Activated CD8-positive, alpha-beta T cell treated with anti-CD3 and anti-CD28 coated beads, Interleukin-2, amount 10 ng/mL, durations not matched to agents 7 days and 5 days (primary cell): ENCODE data around the gene DALRD3. TPM values are rescaled to one million over a fixed set of nuclear protein-coding genes. Genes with fewer than 3 reads are reported as not detected.

Experiments used
- ATAC-seq: fragments of 150-1000 bp; cut with Tn5 transposase; one replicate; pipeline ENCODE4 v1.10.0; 2021; ENCODE audit warnings: moderate library complexity
- CTCF ChIA-PET: fragments of 350-600 bp; sonication (Branson Sonifier 250); formaldehyde crosslinking; loops from one replicate; lab custom pipeline; 2021; ENCODE audit warnings: antibody characterized with exemption; lab: Charles Lee
- POLR2A ChIA-PET: fragments of 350-600 bp; sonication (Branson Sonifier 250); formaldehyde crosslinking; loops from one replicate; lab custom pipeline; 2021; ENCODE audit warnings: antibody characterized with exemption; lab: Charles Lee
- DNase-seq: peaks from one replicate; pipeline ENCODE4 v3.0.0-alpha.2; 2020
- H3K27ac Mint-ChIP-seq: one replicate; pipeline ENCODE4 v1.8.0; 2021; ENCODE audit warnings: mild to moderate bottlenecking, mixed read lengths
- H3K27me3 Mint-ChIP-seq: one replicate; pipeline ENCODE4 v1.8.0; 2021; ENCODE audit warnings: low read depth, mixed read lengths
- H3K36me3 Mint-ChIP-seq: one replicate; pipeline ENCODE4 v1.8.0; 2021; ENCODE audit warnings: low read depth, mixed read lengths
- H3K4me1 Mint-ChIP-seq: one replicate; pipeline ENCODE4 v1.8.0; 2021; ENCODE audit warnings: low read depth, mixed read lengths
- H3K4me3 Mint-ChIP-seq: one replicate; pipeline ENCODE4 v1.8.0; 2021; ENCODE audit warnings: mild to moderate bottlenecking, mixed read lengths
- H3K9me3 Mint-ChIP-seq: one replicate; pipeline ENCODE4 v1.8.0; 2022; ENCODE audit warnings: mixed read lengths; ENCODE audit not compliant: insufficient read depth
- total RNA-seq, 2 experiments: library from RNA; stranded (reverse); gene quantifications; one replicate each; pipeline ENCODE4 v1.2.3, GENCODE V29; 2021

Gene DALRD3
- total RNA-seq, 2 experiments from 2014 or later, result 24.7 to 25.4 TPM

DNA sequence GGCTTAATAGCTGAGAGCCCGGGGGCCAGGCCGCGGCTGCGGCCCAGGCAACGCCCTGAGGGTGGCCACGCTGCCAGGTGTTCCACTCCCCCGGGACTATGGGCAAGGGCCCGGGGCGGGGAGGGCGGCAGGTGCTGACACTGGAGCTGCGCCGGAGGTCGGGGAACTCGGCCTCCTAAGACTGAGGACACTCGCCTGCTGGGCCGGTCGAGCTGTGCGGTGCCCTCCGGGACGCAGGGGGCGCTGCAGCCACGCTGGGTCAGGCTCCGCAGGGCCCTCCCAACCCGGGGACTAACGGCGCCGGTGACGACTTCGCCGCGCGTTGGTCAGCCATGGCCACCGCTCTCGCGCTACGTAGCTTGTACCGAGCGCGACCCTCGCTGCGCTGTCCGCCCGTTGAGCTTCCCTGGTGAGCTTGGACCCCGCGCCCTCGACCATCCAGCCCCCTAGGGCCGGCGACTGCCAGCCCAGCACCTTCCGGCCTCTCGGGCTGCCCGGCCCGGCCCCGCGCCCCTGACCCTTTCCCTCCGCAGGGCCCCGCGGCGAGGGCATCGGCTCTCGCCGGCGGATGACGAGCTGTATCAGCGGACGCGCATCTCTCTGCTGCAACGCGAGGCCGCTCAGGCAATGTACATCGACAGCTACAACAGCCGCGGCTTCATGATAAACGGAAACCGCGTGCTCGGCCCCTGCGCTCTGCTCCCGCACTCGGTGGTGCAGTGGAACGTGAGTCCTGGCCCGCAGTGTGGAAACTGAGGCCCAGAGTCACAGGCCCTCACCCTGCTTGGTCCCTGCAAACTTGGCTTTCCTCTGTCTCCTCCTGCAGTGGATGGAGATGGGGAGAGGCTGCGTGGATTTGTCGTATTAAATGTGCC is 3.7 kb upstream of the DALRD3 start, which contains the start of gene NDUFAF3:
Gene NDUFAF3, plus strand, starts transcription at position 309 of the 875 bp plus-strand sequence. Its CDS starts 24 bp downstream, at position 333.
- DNase-seq (peak; percentile 94), ATAC-seq (peak; percentile 74)
- Mint-ChIP-seq H3K27ac (peak within 1 kb of the TSS; percentile 99), H3K9me3 (no peaks in the 10 kb centered on the region), H3K36me3 (peaks cover 57% of the 10 kb centered on the region), H3K27me3 (no peaks in the 10 kb centered on the region), H3K4me3 (peak within 1 kb of the TSS; percentile 97), H3K4me1 (peaks cover 61% of the 10 kb centered on the region)
- POLR2A ChIA-PET, result interaction anchor here (0.5 to 8.2 kb wide), 24 partner anchors 10 to 448 kb away, joined by 3 to 160 read pairs (median 4); partner anchors contain the start of genes ARIH2, DAG1, IP6K2 and P4HTM
- CTCF ChIA-PET, result interaction anchor here (0.6 to 19.2 kb wide), 13 partner anchors 10 to 586 kb away, joined by 3 to 319 read pairs (median 5); partner anchors contain the start of genes NICN1, P4HTM, QRICH1 and SLC25A20

DNA sequence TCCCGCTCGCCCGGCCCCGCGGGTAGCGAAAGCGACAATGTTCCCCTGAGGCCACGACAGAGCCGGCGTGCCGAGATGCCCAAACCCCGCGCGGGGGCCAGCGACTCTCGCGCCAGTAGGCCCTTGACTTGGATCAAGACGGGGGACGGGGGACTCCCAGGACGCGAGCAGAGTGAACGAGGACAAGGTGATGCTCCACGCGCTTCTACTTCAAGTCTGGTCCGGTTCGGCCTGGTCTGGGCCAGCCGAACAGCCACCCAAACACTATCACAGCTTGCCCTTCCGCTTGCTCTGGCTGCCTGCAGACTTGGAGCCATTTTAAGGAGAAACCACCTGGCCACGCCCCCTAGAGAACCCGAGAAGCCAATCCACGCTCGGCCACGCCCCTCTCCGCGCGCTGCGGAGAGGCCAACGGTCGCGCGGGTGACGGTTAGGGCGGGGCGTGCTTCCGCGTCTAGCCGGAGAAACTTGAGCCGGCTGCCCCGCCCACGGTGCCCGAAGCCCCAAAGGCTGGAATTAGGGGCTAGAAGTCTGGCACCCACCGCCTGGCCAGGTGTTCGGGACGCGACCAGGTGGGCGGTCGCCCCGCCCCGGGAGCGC is 2.9 kb upstream of the DALRD3 start:
- peaks cover 60% of the 10 kb centered on the region for H3K4me1 Mint-ChIP-seq

DNA sequence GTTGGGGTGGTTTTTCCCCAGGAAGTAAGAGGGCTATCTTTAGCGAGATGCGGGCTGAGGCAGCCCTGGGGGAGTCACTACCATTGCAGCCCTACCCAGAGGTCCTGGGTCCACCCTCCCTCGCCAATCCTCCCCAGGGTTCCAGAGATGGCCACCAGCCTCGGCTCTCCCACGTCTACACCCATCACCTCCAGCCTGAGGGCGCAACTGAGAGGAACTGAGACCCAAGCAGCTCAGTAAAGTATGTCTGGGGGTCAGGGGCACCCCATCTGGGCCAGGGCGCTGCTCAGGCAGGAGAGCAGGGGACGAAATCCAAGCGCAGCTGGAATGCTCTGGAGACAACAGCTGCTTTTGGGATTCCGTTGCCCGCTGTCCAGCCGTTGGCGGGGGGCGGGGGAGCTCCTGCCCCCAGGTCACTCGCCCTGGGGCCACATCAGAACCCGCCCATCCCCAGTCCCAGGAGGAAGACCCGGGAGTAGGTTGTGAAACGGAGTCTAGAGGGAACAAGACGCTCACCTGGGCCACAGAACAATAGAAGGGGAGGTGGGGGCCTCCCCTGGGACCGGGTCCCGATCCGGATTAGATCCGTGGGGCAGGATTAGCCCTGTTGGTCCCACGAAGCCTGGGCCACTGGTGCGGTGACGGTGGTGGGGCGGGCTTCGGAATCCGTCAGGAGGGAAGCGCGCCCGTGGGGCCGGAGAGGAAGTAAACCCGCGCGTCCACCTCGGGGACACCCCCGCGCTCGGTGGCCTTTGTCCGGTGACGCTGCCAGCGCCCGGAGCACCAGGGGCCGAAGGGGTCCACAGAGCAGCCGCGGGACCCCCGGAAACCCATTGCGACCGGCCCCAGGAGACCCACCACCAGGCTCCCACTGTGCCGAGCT is 2.2 kb upstream of the DALRD3 start:
- Mint-ChIP-seq H3K4me3 (peak overlapping the region; percentile 97), H3K4me1 (peaks cover 58% of the 10 kb centered on the region), H3K27me3 (no peaks in the 10 kb centered on the region), H3K9me3 (no peaks in the 10 kb centered on the region), H3K36me3 (peaks cover 54% of the 10 kb centered on the region), H3K27ac (peak overlapping the region; percentile 98)
- CTCF ChIA-PET, result interaction anchor here (1.2 to 19.2 kb wide), 7 partner anchors 8 to 123 kb away, joined by 5 to 319 read pairs (median 22); partner anchors contain the start of genes P4HTM, QRICH1, SLC25A20 and WDR6
- POLR2A ChIA-PET, result interaction anchor here (0.5 to 8.2 kb wide), 20 partner anchors 8 to 554 kb away, joined by 3 to 160 read pairs (median 5); partner anchors contain the start of genes ARIH2, IMPDH2, IP6K2 and P4HTM
- ATAC-seq, result peak; percentile 5
- peak; percentile 52 for DNase-seq

More for the DNA sequence above, 2.9 kb upstream of the DALRD3 start:
- H3K9me3 Mint-ChIP-seq, result no peaks in the 10 kb centered on the region
- ChIA-PET POLR2A (interaction anchor here (0.5 to 8.2 kb wide), 29 partner anchors 8 to 555 kb away, joined by 3 to 160 read pairs (median 4); partner anchors contain the start of genes ARIH2, DAG1, IMPDH2 and IP6K2), CTCF (interaction anchor here (1.0 to 19.2 kb wide), 10 partner anchors 9 to 136 kb away, joined by 3 to 319 read pairs (median 10); partner anchors contain the start of genes P4HTM, QRICH1, SLC25A20 and WDR6)
- peak overlapping the region; percentile 97 for H3K4me3 Mint-ChIP-seq
- H3K27ac Mint-ChIP-seq, result peak overlapping the region; percentile 98
- no peaks in the 10 kb centered on the region for H3K27me3 Mint-ChIP-seq
- ATAC-seq (peak; percentile 65), DNase-seq (peak; percentile 99)
- H3K36me3 Mint-ChIP-seq, result peaks cover 56% of the 10 kb centered on the region

DNA sequence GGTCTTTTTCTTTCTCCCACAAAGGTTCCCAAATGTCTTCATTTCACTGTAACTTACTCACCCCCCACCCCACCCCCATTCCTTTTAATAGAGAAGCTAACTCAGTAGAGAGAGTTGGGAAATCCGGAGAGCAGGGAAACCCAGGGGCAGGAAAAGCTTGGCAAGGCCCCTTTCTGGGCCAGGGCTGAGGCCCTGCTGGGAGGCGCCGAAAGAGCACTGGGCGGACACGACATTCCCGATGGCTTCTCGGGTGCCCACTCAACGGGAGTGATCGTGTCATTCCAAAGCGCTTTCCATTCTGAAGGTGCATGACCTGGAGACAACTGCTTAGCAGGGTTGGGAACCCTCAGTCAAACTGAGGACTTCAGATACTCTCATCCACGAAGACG is 1.6 kb upstream of the DALRD3 start:
- ChIA-PET CTCF (interaction anchor here (1.2 to 19.2 kb wide), 5 partner anchors 8 to 73 kb away, joined by 5 to 319 read pairs (median 24); partner anchors contain the start of genes P4HTM, QRICH1 and WDR6), POLR2A (interaction anchor here (1.2 to 8.2 kb wide), 8 partner anchors 8 to 553 kb away, joined by 3 to 160 read pairs (median 32); partner anchors contain the start of genes IMPDH2, P4HTM, QRICH1 and WDR6)
- Mint-ChIP-seq H3K27ac (peak overlapping the region; percentile 98), H3K27me3 (no peaks in the 10 kb centered on the region), H3K4me3 (peak overlapping the region; percentile 97), H3K36me3 (peaks cover 54% of the 10 kb centered on the region), H3K4me1 (peaks cover 53% of the 10 kb centered on the region), H3K9me3 (no peaks in the 10 kb centered on the region)
- no peak for ATAC-seq
- DNase-seq, result no peak

DNA sequence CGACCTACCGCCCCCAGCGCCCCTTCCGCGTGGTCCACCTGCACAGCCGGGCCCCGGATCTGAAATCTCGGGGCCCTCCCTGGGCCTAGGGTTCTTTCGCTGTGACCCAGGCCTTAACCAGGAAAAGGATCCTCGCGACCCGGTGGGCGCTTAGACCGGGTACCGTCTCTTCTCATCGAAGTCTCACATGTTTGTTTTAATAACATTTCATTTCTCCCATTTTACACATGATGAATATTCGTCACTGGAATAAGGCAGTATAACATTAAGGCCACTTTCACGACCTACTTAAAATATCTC is 277 bp upstream of the DALRD3 start:
- POLR2A ChIA-PET, result interaction anchor here (3.9 to 8.2 kb wide), 5 partner anchors 10 to 75 kb away, joined by 22 to 160 read pairs (median 57); partner anchors contain the start of genes IMPDH2, P4HTM, QRICH1 and WDR6
- no peaks in the 10 kb centered on the region for H3K9me3 Mint-ChIP-seq
- peaks cover 46% of the 10 kb centered on the region for H3K4me1 Mint-ChIP-seq
- ATAC-seq (no peak), DNase-seq (no peak)
- peaks cover 49% of the 10 kb centered on the region for H3K36me3 Mint-ChIP-seq
- no peaks in the 10 kb centered on the region for H3K27me3 Mint-ChIP-seq
- H3K4me3 Mint-ChIP-seq, result peak overlapping the region; percentile 97
- peak overlapping the region; percentile 89 for H3K27ac Mint-ChIP-seq
- CTCF ChIA-PET, result interaction anchor here (2.1 to 19.2 kb wide), 3 partner anchors 11 to 28 kb away, joined by 6 to 319 read pairs (median 92); partner anchors contain the start of genes IMPDH2, P4HTM and WDR6

DNA sequence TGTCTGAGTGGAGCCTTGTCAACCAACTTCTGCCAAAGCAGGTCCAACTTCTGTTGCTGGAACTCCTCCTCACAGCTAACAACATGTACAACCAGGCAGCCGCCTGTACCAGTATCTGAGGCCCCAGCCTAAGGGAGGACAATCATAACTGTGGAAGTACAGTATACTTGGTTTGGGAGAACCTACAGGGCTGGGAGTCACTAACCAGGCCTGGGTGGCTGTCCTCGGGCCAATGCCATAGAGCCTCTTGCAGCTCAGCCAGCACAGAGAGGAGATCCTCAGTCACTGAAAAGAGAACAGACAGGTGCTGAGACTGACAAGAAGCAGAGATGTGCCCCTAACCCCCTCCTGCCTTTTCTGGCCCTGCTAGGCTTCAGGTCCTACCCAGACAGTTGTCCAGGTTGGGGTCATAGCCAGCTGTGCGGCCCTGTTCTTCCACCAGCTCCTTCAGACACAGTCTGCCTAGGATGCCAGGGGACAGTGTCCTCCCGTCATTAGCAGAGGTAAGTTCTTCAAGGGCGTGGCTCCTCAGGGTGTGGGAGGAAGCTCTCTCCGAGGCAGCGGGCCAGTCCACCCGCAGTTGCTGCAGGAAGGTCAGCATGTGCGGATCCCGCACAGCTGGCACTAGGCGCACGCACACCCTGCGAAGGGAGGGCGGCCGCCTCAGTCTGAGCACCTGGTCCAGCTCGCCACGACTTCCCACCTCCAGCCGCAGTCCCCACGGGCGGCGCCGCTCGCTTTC is 980 bp downstream of the DALRD3 start:
- peak overlapping the region; percentile 85 for H3K27ac Mint-ChIP-seq
- POLR2A ChIA-PET, result interaction anchor here (0.5 to 8.2 kb wide), 9 partner anchors 8 to 98 kb away, joined by 3 to 160 read pairs (median 3); partner anchors contain the start of genes IMPDH2, P4HTM, QRICH1 and WDR6

DNA sequence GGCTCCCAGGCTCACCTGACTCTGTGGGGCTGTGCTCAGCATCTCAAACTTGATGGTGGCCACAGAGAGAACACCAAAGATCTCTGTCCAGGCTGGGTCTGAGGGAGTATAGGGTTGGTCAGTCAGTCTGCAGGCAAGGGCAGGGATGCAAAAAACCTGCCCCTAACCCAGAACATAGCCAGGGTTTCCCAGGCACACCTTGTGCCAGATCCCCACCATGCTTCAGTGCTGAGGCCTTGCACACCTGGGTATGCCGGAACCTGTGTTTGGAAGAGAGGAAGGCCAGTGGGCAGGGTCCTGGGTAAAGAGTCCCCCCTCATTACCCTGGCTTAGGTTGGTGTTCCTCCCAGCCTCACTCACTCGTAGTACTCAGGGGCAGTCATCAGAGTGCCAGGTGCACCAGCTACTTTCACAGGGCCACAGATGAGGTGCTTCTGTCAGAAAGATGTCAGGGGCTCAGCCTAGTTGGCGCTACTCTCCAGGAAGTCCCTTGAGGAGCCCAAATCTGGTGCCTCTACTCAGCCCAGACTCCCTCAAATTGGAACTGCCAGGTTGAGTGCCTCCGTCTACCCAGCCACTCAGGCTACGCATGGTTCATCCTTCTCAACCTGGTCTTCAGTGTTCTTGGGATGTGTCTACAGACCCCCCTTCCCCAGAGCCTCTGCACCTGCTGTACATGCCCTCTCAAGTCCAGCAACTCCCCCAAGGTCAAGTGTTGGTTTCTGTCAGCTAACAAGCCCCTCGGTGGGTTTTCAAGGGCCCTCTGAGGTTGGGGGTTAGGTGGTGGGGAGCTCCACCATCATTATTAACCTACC is 1.8 kb downstream of the DALRD3 start:
- H3K36me3 Mint-ChIP-seq, result peaks cover 45% of the 10 kb centered on the region
- peak overlapping the region; percentile 97 for H3K4me3 Mint-ChIP-seq

More for the DNA sequence above, 980 bp downstream of the DALRD3 start:
- no peaks in the 10 kb centered on the region for H3K9me3 Mint-ChIP-seq
- peaks cover 37% of the 10 kb centered on the region for H3K4me1 Mint-ChIP-seq
- CTCF ChIA-PET, result interaction anchor here (1.0 to 19.2 kb wide), 4 partner anchors 9 to 77 kb away, joined by 3 to 319 read pairs (median 49); partner anchors contain the start of genes IMPDH2, P4HTM and WDR6
- peaks cover 39% of the 10 kb centered on the region for H3K36me3 Mint-ChIP-seq
- H3K4me3 Mint-ChIP-seq, result peak overlapping the region; percentile 97
- H3K27me3 Mint-ChIP-seq, result no peaks in the 10 kb centered on the region
- DNase-seq, result peak; percentile 46
- no peak for ATAC-seq

DNA sequence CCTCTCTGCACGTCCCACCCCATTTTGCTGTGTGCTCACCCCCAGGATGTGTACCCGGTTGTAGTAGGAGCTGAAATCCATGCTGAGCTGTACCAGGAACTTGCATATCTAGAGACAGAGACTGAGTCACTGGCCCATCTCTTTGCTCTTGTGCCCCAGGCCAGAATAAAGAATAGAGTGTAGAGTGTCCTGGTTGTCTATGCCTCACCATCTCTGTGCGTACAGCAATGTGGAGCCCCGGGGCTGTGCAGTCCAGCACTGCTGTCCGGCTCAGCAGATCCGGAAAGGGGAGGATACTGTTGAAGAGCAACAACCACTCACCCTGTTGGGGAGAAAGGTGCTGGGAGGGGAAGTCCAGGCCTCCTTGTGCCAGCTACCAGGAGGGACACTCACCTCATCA is 2.6 kb downstream of the DALRD3 start:
- Mint-ChIP-seq H3K27ac (peak overlapping the region; percentile 27), H3K4me3 (no peak overlapping the region), H3K9me3 (no peaks in the 10 kb centered on the region), H3K4me1 (peaks cover 40% of the 10 kb centered on the region), H3K36me3 (peaks cover 43% of the 10 kb centered on the region), H3K27me3 (no peaks in the 10 kb centered on the region)
- ATAC-seq (no peak), DNase-seq (no peak)
- ChIA-PET CTCF (interaction anchor here (8.2 to 19.2 kb wide), 2 partner anchors 8 to 25 kb away, joined by 92 to 319 read pairs; partner anchors contain the start of genes P4HTM and WDR6), POLR2A (interaction anchor here (1.0 to 8.2 kb wide), 4 partner anchors 8 to 104 kb away, joined by 3 to 160 read pairs (median 4); partner anchors contain the start of gene WDR6)

More for the DNA sequence above, 1.8 kb downstream of the DALRD3 start:
- ChIA-PET POLR2A (interaction anchor here (0.5 to 8.2 kb wide), 8 partner anchors 10 to 103 kb away, joined by 3 to 160 read pairs (median 3); partner anchors contain the start of genes P4HTM, QRICH1 and WDR6), CTCF (interaction anchor here (2.1 to 19.2 kb wide), 3 partner anchors 9 to 26 kb away, joined by 6 to 319 read pairs (median 92); partner anchors contain the start of genes IMPDH2, P4HTM and WDR6)
- H3K27ac Mint-ChIP-seq, result peak overlapping the region; percentile 85
- no peaks in the 10 kb centered on the region for H3K9me3 Mint-ChIP-seq
- DNase-seq, result no peak
- H3K27me3 Mint-ChIP-seq, result no peaks in the 10 kb centered on the region
- no peak for ATAC-seq
- H3K4me1 Mint-ChIP-seq, result peaks cover 40% of the 10 kb centered on the region

DNA sequence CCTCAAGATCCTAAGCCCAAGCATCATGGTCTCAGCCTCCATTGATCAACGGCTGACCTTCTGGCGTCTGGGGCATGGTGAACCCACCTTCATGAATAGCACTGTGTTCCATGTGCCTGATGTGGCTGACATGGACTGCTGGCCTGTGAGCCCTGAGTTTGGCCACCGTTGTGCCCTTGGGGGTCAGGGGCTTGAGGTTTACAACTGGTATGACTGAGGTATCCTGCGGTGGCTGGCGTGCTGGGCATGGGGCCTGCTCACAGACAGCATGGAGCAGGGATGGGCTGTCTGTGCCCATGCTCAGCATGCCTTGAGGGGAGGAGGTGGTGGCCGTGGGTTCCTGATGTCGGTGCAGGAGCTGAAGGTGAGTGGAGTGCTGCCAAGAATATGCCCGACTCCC is 3.3 kb downstream of the DALRD3 start:
- Mint-ChIP-seq H3K27me3 (no peaks in the 10 kb centered on the region), H3K27ac (no peak overlapping the region), H3K4me3 (no peak overlapping the region), H3K36me3 (peaks cover 39% of the 10 kb centered on the region), H3K4me1 (peaks cover 37% of the 10 kb centered on the region), H3K9me3 (no peaks in the 10 kb centered on the region)
- no peak for ATAC-seq
- ChIA-PET POLR2A (interaction anchor here (1.0 to 1.5 kb wide), 2 partner anchors 9 to 19 kb away, joined by 3 to 4 read pairs; no protein-coding TSS in a partner anchor), CTCF (interaction anchor here (8.2 to 19.2 kb wide), 2 partner anchors 7 to 24 kb away, joined by 92 to 319 read pairs; partner anchors contain the start of genes P4HTM and WDR6)
- no peak for DNase-seq
